Small intestine (tissue), 7 donors: ENCODE measurements around the gene AP1B1. TPM values are rescaled to one million over a fixed set of nuclear protein-coding genes. Genes with fewer than 3 reads are reported as not detected.

Source experiments
- DNase-seq, 2 donors: peaks; one replicate each; pipeline versions ENCODE4 v3.0.0 to v3.0.0-alpha.2; 2013
- FAIRE-seq: peaks from 2 replicates; lab custom pipeline; 2012; peaks lifted over from hg19 to GRCh38; lab: Jason Lieb, UNC
- H3K27ac ChIP-seq, 3 donors: one replicate each; pipeline ENCODE4 v1.5.1; 2013; ENCODE audit warnings: low read length in 2 of 3, mild to moderate bottlenecking in 2 of 3, control low read depth in 1 of 3, inconsistent platforms in 1 of 3, low read depth in 1 of 3, moderate library complexity in 1 of 3
- H3K27me3 ChIP-seq, 3 donors: one replicate each; pipeline ENCODE4 v1.6.1; 2013; ENCODE audit warnings: low read length in 3 of 3, inconsistent platforms in 1 of 3; ENCODE audit not compliant: control insufficient read depth in 3 of 3, insufficient read depth in 3 of 3
- H3K36me3 ChIP-seq, 3 donors: one replicate each; pipeline ENCODE4 v1.6.1; 2013; ENCODE audit warnings: low read length in 3 of 3, inconsistent platforms in 1 of 3, low read depth in 1 of 3, mild to moderate bottlenecking in 1 of 3, moderate library complexity in 1 of 3; ENCODE audit not compliant: control insufficient read depth in 3 of 3, insufficient read depth in 2 of 3
- H3K4me1 ChIP-seq, 3 donors: one replicate each; pipeline ENCODE4 v1.6.1; 2013; ENCODE audit warnings: low read length in 2 of 3, inconsistent platforms in 1 of 3, low read depth in 1 of 3, mild to moderate bottlenecking in 1 of 3, moderate library complexity in 1 of 3; ENCODE audit not compliant: control insufficient read depth in 3 of 3, insufficient read depth in 2 of 3
- H3K4me3 ChIP-seq, 3 donors: one replicate each; pipeline ENCODE4 v1.5.1; 2013; ENCODE audit warnings: low read length in 3 of 3, control low read depth in 1 of 3, inconsistent platforms in 1 of 3, low read depth in 1 of 3, mild to moderate bottlenecking in 1 of 3, moderate library complexity in 1 of 3
- H3K9me3 ChIP-seq, 2 donors: one replicate each; pipeline ENCODE4 v1.6.1; 2013; ENCODE audit warnings: low read depth in 1 of 2, low read length in 1 of 2; ENCODE audit not compliant: control insufficient read depth in 2 of 2, insufficient read depth in 1 of 2
- WGBS, 3 donors: extraction: QIAGEN DNeasy Blood & Tissue Kit; methylation state at CpG; one replicate each; pipeline ENCODE4 v1.1.7; 2013; 5-methylcytosine and 5-hydroxymethylcytosine counted together
- polyA plus RNA-seq, 4 donors: library from polyadenylated mRNA; stranded (reverse) in 3 of 4; unstranded in 1 of 4; fragments of 200-250 nt in 3 of 4; fragments of 120-200 nt in 1 of 4; gene quantifications; one replicate each; pipeline versions ENCODE4 v1.2.1 to v1.2.3, GENCODE V29; 2013
- donor health status: healthy with polysubstance abuse.
- donor health status: control.
- donor health status: control.
- donor health status: Bipolar disorder and iron deficiency.
- donor health status: healthy.

The AP1B1 gene
- polyA plus RNA-seq, 4 donors: 51.6 to 61.6 (median 57.6) TPM

DNA sequence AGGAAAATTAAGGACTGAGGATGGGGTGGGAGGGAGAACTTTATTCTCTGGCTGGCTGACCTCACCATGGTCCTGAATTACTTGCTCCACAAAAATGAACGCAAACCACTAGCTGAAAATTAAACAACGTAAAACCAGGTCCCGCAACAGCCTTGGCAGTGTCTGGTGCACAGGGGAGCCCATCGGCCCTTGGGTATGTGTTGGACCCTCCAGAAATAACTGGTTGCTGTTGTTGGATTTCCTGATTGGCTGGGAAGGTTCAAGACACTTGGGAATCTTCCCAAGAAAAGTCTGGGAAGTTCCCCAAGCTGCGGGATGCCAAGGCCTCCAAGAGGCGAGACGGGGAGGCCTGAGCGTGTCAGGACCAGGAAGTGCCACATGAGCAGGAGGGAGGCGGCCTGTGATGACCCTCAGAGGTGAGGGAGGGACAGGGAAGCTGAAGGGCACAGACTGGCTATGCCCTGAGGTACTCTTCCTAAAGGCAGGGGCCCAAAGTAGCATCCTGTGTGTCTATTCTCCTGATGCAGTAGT, 62.5 kb downstream of the AP1B1 start:
- FAIRE-seq (no peak), DNase-seq (no peak)
- Histone ChIP-seq H3K27me3 (no peaks in the 10 kb centered on the region), H3K4me3 (no peak overlapping the region), H3K27ac (no peak overlapping the region), H3K4me1 (no peaks in the 10 kb centered on the region), H3K36me3 (peaks cover 15 to 56% (median 19%) of the 10 kb centered on the region in 3 donors), H3K9me3 (no peaks in the 10 kb centered on the region)
- 65 to 86% (median 84%) methylated on average over 9 of the region's 9 CpGs for WGBS, 3 donors

DNA sequence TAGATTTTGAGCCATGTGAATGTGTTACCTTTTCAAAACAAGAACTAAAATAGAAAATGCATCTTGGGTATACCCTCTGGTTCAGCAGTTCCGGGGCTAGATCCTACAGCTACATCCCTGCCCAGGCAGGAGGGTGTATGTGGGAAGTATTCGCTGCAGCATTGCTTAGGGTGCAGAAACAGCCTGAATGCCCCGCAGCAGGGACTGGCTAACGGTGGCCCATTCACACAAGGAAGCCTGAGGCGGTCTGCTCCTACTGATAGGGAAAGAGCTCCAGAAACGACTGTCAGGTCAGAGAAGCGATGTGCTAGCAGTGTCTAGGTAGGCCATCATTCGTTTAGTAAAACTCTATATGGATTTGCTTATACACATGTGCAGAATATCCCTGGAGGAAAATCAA, 63.0 kb downstream of the AP1B1 start:
- Histone ChIP-seq H3K36me3 (peaks cover 14 to 51% (median 18%) of the 10 kb centered on the region in 3 donors), H3K4me1 (no peaks in the 10 kb centered on the region), H3K4me3 (no peak overlapping the region), H3K27ac (no peak overlapping the region), H3K9me3 (no peaks in the 10 kb centered on the region), H3K27me3 (no peaks in the 10 kb centered on the region)
- DNase-seq: no peak
- no peak for FAIRE-seq
- WGBS, 3 donors: 80 to 84% (median 84%) methylated on average over 8 of the region's 8 CpGs

DNA sequence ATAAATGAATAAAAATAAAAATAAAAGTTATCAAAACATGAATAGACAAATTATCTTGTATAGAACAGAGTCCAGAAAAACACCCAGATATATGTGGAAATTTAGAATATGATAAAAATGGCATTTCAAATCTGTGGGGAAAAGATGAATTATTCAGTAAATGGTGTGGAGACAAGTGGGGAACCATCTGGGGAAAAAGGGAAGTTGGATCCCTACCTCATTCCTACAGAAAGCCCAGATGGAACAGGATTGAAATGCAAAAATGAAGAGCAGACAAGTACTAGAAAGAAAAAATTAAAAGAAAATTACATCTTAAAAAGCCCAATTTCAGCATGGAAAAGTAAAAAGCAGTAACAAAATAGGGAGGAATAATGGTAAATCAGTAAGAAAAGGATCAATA, 64.7 kb downstream of the AP1B1 start:
- FAIRE-seq (no peak), DNase-seq (no peak)
- H3K9me3 ChIP-seq: no peaks in the 10 kb centered on the region
- H3K4me3 ChIP-seq: no peak overlapping the region
- no peaks in the 10 kb centered on the region for H3K27me3 ChIP-seq
- H3K4me1 ChIP-seq: no peaks in the 10 kb centered on the region
- peaks cover 10 to 34% (median 12%) of the 10 kb centered on the region in 3 donors for H3K36me3 ChIP-seq
- H3K27ac ChIP-seq: no peak overlapping the region

DNA sequence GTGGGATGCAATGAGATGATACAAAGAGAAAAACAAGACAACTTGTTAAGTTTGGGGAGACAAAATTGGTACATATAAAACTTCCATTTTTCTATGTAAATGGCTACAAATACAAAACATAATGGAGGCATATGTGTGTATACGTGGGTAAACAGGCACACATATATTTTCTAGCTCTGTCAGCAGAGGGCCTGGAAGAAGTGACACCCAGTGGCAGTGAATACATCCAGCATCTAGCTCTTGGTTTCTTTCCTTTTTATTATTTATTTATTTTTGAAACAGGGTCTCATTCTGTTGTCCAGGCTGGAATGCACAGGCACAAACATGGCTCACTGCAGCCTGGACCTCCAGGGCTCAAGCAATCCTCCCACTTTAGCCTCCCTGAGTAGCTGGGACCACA, 67.8 kb downstream of the AP1B1 start:
- no peak for FAIRE-seq

DNA sequence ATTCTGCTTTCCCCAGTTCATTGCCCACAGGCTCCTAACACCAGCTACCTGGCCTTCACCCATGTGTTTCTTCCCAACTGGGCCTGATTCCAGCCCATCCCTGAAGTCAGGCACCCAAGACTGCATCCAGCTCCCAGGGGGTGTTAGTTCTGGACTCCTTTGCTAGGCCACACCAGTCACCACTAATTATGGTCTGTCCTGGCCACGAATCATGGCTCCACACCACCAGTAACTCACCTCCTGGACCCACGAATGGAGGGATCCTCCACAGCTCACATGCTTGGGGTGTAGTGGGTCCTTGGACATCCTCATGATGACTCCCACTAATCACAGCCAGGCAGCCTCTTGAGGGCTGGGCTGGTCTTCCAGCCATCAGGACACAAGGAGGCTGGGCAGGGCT, 69.3 kb downstream of the AP1B1 start:
- Histone ChIP-seq H3K36me3 (peaks cover 0 to 3% (median 0%) of the 10 kb centered on the region in 3 donors), H3K4me1 (peaks cover 0 to 11% (median 0%) of the 10 kb centered on the region in 3 donors), H3K4me3 (no peak overlapping the region), H3K27ac (no peak overlapping the region), H3K27me3 (peaks cover 3 to 26% (median 14%) of the 10 kb centered on the region in 3 donors), H3K9me3 (no peaks in the 10 kb centered on the region)
- FAIRE-seq: no peak
- WGBS, 3 donors: 74 to 100% (median 92%) methylated on average over 2 of the region's 2 CpGs
- no peak for DNase-seq

More for the DNA sequence above, 67.8 kb downstream of the AP1B1 start:
- DNase-seq: no peak
- Histone ChIP-seq H3K9me3 (no peaks in the 10 kb centered on the region), H3K27ac (no peak overlapping the region), H3K27me3 (peaks cover 0 to 17% (median 6%) of the 10 kb centered on the region in 3 donors), H3K4me3 (no peak overlapping the region), H3K36me3 (peaks cover 0 to 5% (median 0%) of the 10 kb centered on the region in 3 donors), H3K4me1 (peaks cover 0 to 3% (median 0%) of the 10 kb centered on the region in 3 donors)
- 42 to 52% (median 48%) methylated on average over 1 of the region's 1 CpG for WGBS, 3 donors

DNA sequence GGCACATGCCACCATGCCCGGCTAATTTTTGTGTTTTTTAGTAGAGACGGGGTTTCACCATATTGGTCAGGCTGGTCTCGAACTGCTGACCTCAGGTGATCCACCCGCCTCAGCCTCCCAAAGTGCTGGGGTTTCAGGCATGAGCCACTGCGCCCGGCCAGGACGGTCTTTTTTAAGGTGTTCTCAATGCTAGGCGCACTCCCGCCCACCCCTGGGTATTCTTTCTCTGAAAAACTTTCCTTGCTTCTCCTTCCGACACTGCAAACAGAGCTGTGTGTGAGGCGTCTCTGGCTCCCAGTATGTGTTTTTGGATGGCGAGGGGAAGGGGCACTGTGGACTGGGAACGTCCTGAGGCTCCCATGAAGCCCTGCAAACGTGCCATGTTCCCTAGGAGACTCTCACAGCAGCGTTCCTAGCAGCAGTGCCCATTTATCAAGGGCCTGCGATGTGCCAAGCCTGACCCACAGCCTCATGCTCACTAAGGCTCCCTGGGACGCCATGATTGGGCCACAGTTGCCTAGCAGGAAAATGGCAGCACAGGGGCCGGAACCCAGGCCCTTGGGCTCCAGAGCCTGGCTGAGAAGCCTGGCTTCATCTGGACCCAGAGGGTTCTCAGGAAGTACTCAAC, 70.4 kb downstream of the AP1B1 start:
- DNase-seq (no peak), FAIRE-seq (no peak)
- 93 to 95% (median 94%) methylated on average over 18 of the region's 18 CpGs for WGBS, 3 donors
- no peaks in the 10 kb centered on the region for H3K36me3 ChIP-seq
- H3K27ac ChIP-seq: no peak overlapping the region
- no peak overlapping the region for H3K4me3 ChIP-seq
- H3K9me3 ChIP-seq: no peaks in the 10 kb centered on the region
- peaks cover 1 to 18% (median 6%) of the 10 kb centered on the region in 3 donors for H3K4me1 ChIP-seq
- peaks cover 10 to 36% (median 19%) of the 10 kb centered on the region in 3 donors for H3K27me3 ChIP-seq

DNA sequence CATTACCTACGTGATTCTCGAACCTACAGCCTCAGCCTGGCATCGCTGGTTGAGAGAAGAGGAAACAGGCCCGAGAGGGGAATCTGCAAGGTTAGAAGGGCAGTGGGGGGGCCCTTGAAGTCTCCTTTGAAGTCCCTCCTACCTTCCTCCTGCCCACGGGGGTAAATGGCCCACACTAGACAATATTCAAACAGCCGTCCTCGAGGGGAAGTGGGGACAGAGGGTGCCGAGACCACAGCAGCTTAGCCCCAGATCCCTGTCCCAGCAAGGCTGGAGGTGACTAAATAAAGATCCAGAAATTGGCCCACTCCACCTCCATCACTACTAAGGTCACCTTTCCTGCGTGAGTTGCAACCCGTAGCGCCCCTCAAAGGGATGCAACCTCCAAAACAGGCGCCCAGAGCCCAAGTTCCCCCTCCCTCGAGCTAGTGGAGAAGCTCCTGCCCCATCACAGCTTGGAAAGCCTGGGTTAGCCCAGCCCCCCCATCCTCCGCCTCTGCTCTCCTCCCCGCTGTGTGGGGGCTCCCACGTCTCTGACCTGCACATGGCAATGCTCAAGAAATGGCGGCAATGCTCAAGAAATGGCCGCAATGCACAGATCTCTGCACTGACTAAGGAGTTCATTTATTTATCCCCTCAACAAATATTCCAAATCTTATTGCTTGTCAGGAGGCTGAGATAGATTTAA, 72.1 kb downstream of the AP1B1 start:
- DNase-seq (no peak), FAIRE-seq (no peak)
- Histone ChIP-seq H3K36me3 (peaks cover 0 to 5% (median 0%) of the 10 kb centered on the region in 3 donors), H3K9me3 (no peaks in the 10 kb centered on the region), H3K4me3 (no peak overlapping the region), H3K27ac (no peak overlapping the region), H3K27me3 (peaks cover 10 to 40% (median 19%) of the 10 kb centered on the region in 3 donors), H3K4me1 (peaks cover 1 to 19% (median 6%) of the 10 kb centered on the region in 3 donors)
- 57 to 68% (median 67%) methylated on average over 18 of the region's 18 CpGs for WGBS, 3 donors

DNA sequence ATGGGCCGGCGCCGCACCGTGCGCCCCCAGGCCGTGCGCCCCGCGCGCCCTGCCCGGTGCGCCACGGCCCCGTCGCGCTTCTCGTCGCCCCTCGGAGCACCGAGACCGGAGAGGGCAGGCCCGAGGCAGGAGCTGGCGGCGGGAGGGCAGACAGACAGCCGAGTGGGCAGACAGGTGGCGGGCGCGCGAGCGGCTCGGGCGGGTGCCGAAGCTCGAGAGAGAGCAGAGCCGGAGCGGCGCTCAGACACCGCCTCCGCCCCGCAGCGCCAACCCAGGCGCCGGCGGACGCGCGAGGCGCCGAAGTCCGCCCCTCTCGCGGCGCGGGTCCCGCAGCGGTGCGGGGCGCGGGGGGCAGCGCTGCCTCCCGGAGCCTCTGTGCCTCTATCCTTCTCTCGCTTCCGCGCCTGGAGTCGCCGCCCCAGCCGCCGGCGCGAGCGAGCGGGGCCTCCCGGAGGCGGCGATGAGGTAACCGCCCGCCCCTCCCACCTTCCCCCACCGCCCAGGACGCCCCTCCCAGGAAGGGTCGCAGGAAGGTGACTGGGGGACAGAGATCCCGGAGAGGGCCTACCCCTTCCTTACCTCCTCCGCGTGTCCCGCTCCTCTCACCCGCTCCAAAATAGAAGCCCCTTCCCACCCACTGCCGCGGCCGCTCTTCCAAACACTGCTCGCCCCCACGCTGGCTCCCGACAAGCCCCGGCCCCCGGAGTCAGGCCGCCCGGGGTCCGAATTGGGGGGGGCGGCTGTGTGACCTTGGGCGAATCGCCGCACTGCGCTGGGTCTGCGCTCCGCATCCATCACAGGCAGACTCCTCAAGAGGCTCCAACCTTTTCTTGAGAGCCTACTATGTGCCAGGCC, 72.9 kb downstream of the AP1B1 start, which contains the start of gene RASL10A:
RASL10A (minus strand) TSS at position 412 of the 855 bp plus-strand sequence. CDS start 451 bp downstream, outside the sequence.
- peaks cover 1 to 27% (median 6%) of the 10 kb centered on the region in 3 donors for H3K4me1 ChIP-seq

More for the DNA sequence above, 72.9 kb downstream of the AP1B1 start, which contains the start of gene RASL10A:
- Histone ChIP-seq H3K4me3 (peak within 1 kb of the TSS in 2 of 3 donors; percentile 9 to 26), H3K36me3 (peaks cover 0 to 6% (median 0%) of the 10 kb centered on the region in 3 donors), H3K27me3 (peaks cover 10 to 40% (median 19%) of the 10 kb centered on the region in 3 donors), H3K27ac (no peak within 1 kb of the TSS), H3K9me3 (no peaks in the 10 kb centered on the region)
- FAIRE-seq: no peak
- 5 to 18% (median 12%) methylated on average over 38 to 103 of the region's 103 CpGs for WGBS, 3 donors
- peak in 1 of 2 donors; percentile 57 for DNase-seq
